Gastroesophageal sphincter (tissue), 4 donors: Measurements from ENCODE around the gene VWA3B. TPM values are rescaled to one million over a fixed set of nuclear protein-coding genes. Genes with fewer than 3 reads are reported as not detected.

Source experiments
- ATAC-seq: fragments of 150-250 bp; one replicate; pipeline ENCODE4 v1.9.1; 2016; ENCODE audit warnings: mild to moderate bottlenecking, moderate library complexity
- H3K27ac ChIP-seq, 4 donors: fragments of 200-600 bp; sonication (generic) in 3 of 4; 1 replicate in 3 of 4; 2 replicates in 1 of 4; pipeline ENCODE4 v1.5.1; 2016 to 2019
- H3K27me3 ChIP-seq: fragments of 200-600 bp; sonication (generic); one replicate; pipeline ENCODE4 v1.5.1; 2019
- H3K36me3 ChIP-seq, 2 donors: fragments of 200-600 bp; sonication (generic); one replicate each; pipeline ENCODE4 v1.5.1; 2019; ENCODE audit warnings: control low read depth in 1 of 2
- H3K4me1 ChIP-seq, 3 donors: fragments of 200-600 bp; sonication (generic); 1 replicate in 2 of 3; 2 replicates in 1 of 3; pipeline ENCODE4 v1.5.1; 2016 to 2019; ENCODE audit warnings: control low read depth in 2 of 3
- H3K4me3 ChIP-seq, 2 donors: fragments of 200-600 bp; sonication (generic); one replicate each; pipeline ENCODE4 v1.5.1; 2019; ENCODE audit warnings: mild to moderate bottlenecking in 1 of 2, moderate library complexity in 1 of 2
- H3K9me3 ChIP-seq, 3 donors: fragments of 200-600 bp; sonication (generic); one replicate each; pipeline ENCODE4 v1.5.1; 2017 to 2019; ENCODE audit warnings: control low read depth in 2 of 3
- CTCF ChIP-seq, 4 experiments: fragments of 200-600 bp in 2 of 4; fragments of 450-650 bp in 2 of 4; sonication (generic) in 1 of 4; IDR thresholded peaks; one replicate each; pipeline ENCODE4 v1.5.1; 2017 to 2019; ENCODE audit warnings: antibody characterized with exemption in 4 of 4, mild to moderate bottlenecking in 2 of 4, moderate library complexity in 2 of 4
- EP300 ChIP-seq: sonication (generic); formaldehyde crosslinking; IDR thresholded peaks from one replicate; pipeline ENCODE4 v1.6.1; 2017; ENCODE audit warnings: antibody characterized with exemption, mild to moderate bottlenecking
- POLR2A ChIP-seq, 2 donors: fragments of 450-650 bp; IDR thresholded peaks; one replicate each; pipeline ENCODE4 v1.6.1; 2017; ENCODE audit warnings: antibody characterized with exemption in 2 of 2, mild to moderate bottlenecking in 2 of 2, moderate library complexity in 1 of 2
- POLR2AphosphoS5 ChIP-seq: sonication (generic); formaldehyde crosslinking; IDR thresholded peaks from one replicate; pipeline ENCODE4 v1.6.1; 2017; ENCODE audit warnings: antibody characterized with exemption
- WGBS, 2 donors: methylation state at CpG; one replicate each; pipeline ENCODE4 v1.1.5; 2018; ENCODE audit warnings: low coverage in 1 of 2; 5-methylcytosine and 5-hydroxymethylcytosine counted together
- total RNA-seq, 4 donors: library from RNA; depleted of rRNA; stranded (reverse); fragments of >200 nt; gene quantifications; one replicate each; pipeline ENCODE4 v1.1.0, GENCODE V29; 2016

VWA3B gene
- total RNA-seq, 4 donors from 2014 or later = not detected

- peaks cover 0 to 16% (median 14%) of the 10 kb centered on the region in 3 donors for H3K4me1 ChIP-seq
- no peaks in the 10 kb centered on the region for H3K36me3 ChIP-seq
- no peak for ATAC-seq
- no peaks in the 10 kb centered on the region for H3K9me3 ChIP-seq
- 42 to 60% methylated on average over 7 to 10 of the region's 13 CpGs for WGBS, 2 donors
- TF ChIP-seq POLR2AphosphoS5 = no peak
- TF ChIP-seq POLR2A (IDR thresholded peaks at IDR 0.05) = no peak
- no peaks in the 10 kb centered on the region for H3K27me3 ChIP-seq
- peak overlapping the region in 1 of 4 donors; percentile 19 for H3K27ac ChIP-seq
- H3K4me3 ChIP-seq = peak overlapping the region in 1 of 2 donors; percentile 54
Measured at GRCh38 chr2:98087447-98088020, 567 bp downstream of the VWA3B start.

GRCh38 chr2:98088261-98088660 is 1.3 kb downstream of the VWA3B start:
- Histone ChIP-seq H3K27me3 (no peaks in the 10 kb centered on the region), H3K36me3 (no peaks in the 10 kb centered on the region), H3K9me3 (no peaks in the 10 kb centered on the region), H3K4me3 (no peak overlapping the region), H3K27ac (no peak overlapping the region), H3K4me1 (peaks cover 0 to 16% (median 14%) of the 10 kb centered on the region in 3 donors)
- ATAC-seq = no peak
- TF ChIP-seq CTCF (IDR thresholded peaks at IDR 0.05) = no peak
- TF ChIP-seq POLR2A (IDR thresholded peaks at IDR 0.05) = no peak
- no peak for TF ChIP-seq EP300
- no peak for TF ChIP-seq POLR2AphosphoS5
- WGBS, 2 donors = 89 to 92% methylated on average over 2 to 3 of the region's 5 CpGs

GRCh38 chr2:98089941-98090340 is 3.0 kb downstream of the VWA3B start:
- Histone ChIP-seq H3K4me1 (peaks cover 0 to 16% (median 14%) of the 10 kb centered on the region in 3 donors), H3K36me3 (no peaks in the 10 kb centered on the region), H3K9me3 (peaks cover 0 to 6% (median 0%) of the 10 kb centered on the region in 3 donors), H3K27me3 (no peaks in the 10 kb centered on the region), H3K27ac (no peak overlapping the region), H3K4me3 (no peak overlapping the region)
- no peak for TF ChIP-seq CTCF (IDR thresholded peaks at IDR 0.05)
- ATAC-seq = no peak

GRCh38 chr2:98090951-98091350 is 4.0 kb downstream of the VWA3B start:
- Histone ChIP-seq H3K36me3 (no peaks in the 10 kb centered on the region), H3K4me1 (peaks cover 0 to 16% (median 14%) of the 10 kb centered on the region in 3 donors), H3K4me3 (no peak overlapping the region), H3K9me3 (peaks cover 0 to 16% (median 0%) of the 10 kb centered on the region in 3 donors), H3K27ac (no peak overlapping the region), H3K27me3 (no peaks in the 10 kb centered on the region)
- 84 to 96% methylated on average over 3 to 8 of the region's 8 CpGs for WGBS, 2 donors
- no peak for ATAC-seq
- no peak for TF ChIP-seq POLR2A (IDR thresholded peaks at IDR 0.05)
- TF ChIP-seq EP300 = no peak
- TF ChIP-seq POLR2AphosphoS5 = no peak
- TF ChIP-seq CTCF (IDR thresholded peaks at IDR 0.05) = no peak

- Histone ChIP-seq H3K4me1 (peaks cover 0 to 9% (median 8%) of the 10 kb centered on the region in 3 donors), H3K9me3 (peaks cover 0 to 19% (median 0%) of the 10 kb centered on the region in 3 donors), H3K36me3 (no peaks in the 10 kb centered on the region), H3K4me3 (no peak overlapping the region), H3K27me3 (no peaks in the 10 kb centered on the region), H3K27ac (no peak overlapping the region)
- WGBS, 2 donors = 83 to 89% methylated on average over 1 of the region's 1 CpG
- ATAC-seq = no peak
- TF ChIP-seq EP300 = no peak
- TF ChIP-seq POLR2A (IDR thresholded peaks at IDR 0.05) = no peak
- no peak for TF ChIP-seq CTCF (IDR thresholded peaks at IDR 0.05)
- no peak for TF ChIP-seq POLR2AphosphoS5
Measured at GRCh38 chr2:98091738-98092137, 4.8 kb downstream of the VWA3B start.
